Activated CD4-positive, alpha-beta T cell treated with anti-CD3 and anti-CD28 coated beads, Interleukin-2, amount 50 U/mL, for 16 hours (primary cell): ENCODE results near the gene PCBD2.

Experiments used
- DNase-seq: peaks from one replicate; pipeline ENCODE4 v3.0.0-alpha.2; 2020

Gene PCBD2

DNA sequence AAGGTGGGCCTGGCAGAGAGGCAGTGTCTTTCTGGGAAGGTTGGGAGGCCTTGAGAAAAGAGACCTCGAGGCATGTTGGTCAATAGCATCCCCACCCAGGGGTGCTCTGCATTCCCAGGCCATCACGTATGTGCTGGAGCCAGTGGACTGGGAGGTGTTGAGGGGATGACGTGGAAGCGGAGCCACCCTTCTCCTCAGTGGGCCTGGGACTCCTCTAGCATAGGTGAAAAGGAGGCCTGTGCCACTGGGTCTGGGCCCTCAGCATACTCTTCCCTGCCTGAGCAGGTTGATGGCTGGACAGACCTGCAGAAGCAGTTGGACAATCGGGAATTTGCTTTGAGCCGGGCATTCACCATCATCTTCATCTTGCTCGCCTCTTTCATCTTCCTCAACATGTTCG, 103.6 kb downstream of the PCBD2 start:
- no peak for DNase-seq

DNA sequence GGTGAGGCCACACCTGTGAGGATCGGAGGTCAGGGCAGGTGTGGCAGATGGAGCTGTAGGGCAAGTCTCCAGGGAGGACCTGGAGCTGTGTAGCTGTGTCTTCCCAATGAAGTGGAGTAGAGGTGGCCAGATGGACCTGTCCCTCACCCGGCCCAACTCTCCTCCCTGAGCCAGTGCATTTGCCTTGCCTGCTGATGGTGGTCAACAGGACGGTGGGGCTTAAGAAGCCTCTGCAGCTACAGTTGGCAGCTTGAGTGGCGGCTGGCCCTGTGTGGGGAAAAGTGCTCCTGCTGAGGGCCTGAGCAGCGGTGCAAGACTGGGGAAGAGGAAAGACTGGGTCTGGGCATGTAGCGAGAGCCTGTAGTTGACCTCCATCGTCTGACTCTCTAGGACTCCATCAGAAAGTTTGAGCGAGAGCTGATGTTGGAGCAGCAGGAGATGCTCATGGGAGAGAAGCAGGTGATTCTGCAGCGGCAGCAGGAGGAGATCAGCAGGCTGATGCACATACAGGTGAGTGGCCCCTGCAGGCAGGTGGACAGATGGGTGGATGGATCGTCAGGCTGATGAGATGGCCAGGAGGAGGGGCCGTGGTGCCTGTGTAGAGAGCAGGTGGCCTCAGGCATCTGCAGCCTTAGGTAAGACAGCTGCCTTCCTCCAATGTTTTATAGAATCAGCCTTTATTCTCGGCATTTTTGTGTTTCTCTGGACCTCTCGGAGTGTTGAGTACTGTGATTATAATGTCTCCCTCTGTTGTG, 104.2 kb downstream of the PCBD2 start:
- DNase-seq: no peak

DNA sequence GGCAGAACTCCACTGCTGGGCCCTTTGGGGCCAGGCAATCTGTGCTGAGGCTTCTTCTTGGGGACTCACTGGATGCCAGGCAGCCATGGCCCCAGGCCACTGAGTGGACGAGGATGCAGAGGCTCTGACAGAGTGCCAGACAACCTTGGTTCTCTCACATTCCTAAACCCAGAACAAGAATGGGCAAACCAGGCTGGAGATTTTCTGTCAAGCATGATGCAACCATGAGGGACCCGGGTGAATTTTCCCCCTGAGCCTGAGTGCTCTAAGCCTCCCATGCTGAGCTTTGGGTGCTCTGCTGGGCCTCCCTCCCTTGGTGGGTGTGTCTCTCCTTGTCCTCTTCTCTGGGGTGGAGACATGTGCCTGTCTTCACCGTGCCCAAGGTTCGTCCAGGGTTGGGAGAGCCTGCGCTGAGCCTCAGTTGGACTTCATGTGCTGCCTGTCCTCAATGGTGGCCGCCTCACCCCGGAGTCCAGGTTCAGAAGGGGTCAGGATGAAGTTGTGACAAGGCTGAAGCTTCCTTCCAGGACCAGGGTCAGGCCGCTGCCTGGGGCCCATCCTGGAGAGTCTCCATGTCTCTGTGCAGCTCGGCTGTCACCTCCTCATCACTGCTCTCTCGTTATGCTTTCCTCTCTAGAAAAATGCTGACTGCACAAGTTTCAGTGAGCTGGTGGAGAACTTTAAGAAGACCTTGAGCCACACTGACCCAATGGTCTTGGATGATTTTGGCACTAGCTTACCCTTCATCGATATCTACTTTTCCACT, 105.0 kb downstream of the PCBD2 start:
- DNase-seq: no peak

DNA sequence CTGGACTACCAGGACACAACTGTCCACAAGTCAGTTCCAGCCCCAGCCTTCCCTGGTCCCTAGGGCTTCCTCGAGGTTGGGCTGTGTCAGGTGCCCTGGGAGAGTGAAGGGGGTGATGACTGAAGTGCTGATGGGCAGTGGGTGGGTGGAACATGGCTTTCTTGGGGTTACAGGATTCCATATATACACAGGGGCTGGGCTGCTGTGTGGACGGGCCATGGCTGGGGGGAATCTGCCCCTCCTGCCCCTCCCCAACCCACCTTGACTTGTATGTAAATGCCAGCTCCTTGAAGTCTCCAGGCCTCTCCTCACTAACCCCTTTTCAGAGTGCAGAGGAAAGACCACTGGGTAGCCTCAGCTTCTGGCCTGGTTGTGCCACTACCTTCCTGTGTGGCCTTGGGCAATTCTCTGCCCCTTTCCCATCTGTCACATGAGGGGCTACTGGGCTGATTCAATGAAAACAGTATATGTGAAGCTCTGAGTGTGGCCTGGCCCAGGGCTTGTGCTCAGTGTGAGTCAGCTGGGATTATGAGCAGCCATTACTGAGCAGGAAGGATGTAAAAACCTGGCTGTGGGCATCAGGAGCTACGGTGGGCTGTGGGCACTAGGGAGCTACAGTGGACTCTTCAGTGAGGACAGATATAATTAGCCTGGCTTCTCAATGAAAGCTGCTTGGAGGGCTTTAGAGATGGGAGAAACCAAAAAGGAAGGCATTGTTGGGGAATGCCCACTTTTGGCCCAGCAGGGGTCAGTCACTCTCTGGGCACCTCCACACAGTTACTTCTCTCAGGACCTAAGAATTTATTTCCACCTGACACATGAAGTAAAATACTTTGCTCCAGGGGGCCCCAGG, 105.8 kb downstream of the PCBD2 start:
- DNase-seq: no peak

DNA sequence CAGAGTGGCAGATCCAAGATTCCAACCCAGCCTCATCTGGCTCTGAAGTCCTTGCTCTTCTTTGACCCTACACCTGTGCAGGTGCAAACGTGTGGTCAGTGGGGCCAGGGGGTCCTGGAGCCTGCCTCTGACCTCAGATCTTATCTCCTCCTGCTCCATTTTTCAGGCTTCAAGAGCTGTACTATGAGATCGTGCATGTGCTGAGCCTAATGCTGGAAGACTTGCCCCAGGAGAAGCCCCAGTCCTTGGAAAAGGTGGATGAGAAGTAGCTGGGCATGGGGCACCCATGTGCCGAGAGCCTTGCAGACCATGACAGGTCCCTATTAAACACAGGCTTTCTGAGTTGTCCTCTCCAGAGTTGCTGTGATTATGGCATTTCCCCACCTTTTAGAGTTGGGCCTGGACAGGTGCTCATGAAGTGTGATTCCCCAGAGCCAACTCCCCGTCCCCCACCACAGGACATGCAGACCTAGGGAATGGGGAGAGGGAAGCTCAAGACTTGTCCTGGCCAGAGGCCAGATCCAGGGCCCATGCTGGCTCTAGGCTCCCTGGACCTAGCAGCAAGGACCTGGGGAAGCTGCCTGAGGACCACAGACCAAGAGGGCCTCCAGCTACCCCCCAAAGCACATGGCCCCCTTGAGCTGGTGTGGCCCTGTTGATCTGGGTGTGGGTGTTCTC, 106.6 kb downstream of the PCBD2 start:
- no peak for DNase-seq

DNA sequence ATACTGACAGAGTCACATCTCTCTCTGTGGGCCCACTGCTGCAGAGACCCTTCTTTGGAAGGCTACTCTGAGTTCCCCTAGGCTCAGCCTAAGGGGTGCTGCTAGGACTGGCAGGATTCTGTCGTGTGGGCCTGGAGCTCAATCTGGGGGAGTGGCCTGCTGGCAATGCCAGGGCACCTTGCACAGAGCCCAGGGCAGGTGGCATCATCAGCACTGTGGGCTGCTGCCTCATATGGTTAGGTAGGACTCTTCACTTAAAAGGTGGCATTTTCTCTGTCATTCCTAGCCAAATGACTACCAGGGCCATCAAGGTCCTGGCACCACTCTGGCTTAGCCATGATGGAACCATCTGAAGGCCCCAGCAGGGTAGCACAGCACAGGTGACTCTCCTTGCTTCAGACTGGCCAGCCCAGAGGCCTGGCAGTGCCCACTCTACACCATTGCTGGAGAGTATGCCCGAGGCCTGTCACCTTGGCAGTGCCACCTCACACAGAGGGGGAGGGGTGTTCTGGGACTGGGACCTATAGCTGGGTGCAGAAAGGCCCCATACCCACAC, 107.2 kb downstream of the PCBD2 start:
- DNase-seq: no peak
